AG09309 (cell line): ENCODE data around the gene SCN1B.

Experiments used
- DNase-seq: peaks from one replicate; pipeline ENCODE4 v3.0.0-alpha.2; 2010; ENCODE audit warnings: low read depth
- H3K4me3 ChIP-seq: 2 replicates; pipeline ENCODE4 v1.5.1; 2011; ENCODE audit warnings: mild to moderate bottlenecking, low read depth, low read length, moderate library complexity; ENCODE audit not compliant: control insufficient read depth
- CTCF ChIP-seq: IDR thresholded peaks from 2 replicates; pipeline ENCODE4 v1.5.1; 2011; ENCODE audit warnings: mild to moderate bottlenecking, low read depth, low read length, inconsistent platforms; ENCODE audit not compliant: insufficient read depth, control insufficient read depth; ENCODE audit errors: missing control alignments

The SCN1B gene

GRCh38 chr19:35033067-35034004 is 3.1 kb downstream of the SCN1B start:
- no peak for DNase-seq
- no peak for TF ChIP-seq CTCF
- no peak overlapping the region for H3K4me3 ChIP-seq

GRCh38 chr19:35034005-35034502 is 3.8 kb downstream of the SCN1B start:
- no peak for DNase-seq
- H3K4me3 ChIP-seq: no peak overlapping the region
- TF ChIP-seq CTCF: no peak

- TF ChIP-seq CTCF: no peak
- no peak for DNase-seq
- no peak overlapping the region for H3K4me3 ChIP-seq
These were observed 4.5 kb downstream of the SCN1B start for GRCh38 chr19:35034588-35035382.

GRCh38 chr19:35037716-35038622 is 7.7 kb downstream of the SCN1B start:
- no peak for TF ChIP-seq CTCF
- no peak overlapping the region for H3K4me3 ChIP-seq
- no peak for DNase-seq

- H3K4me3 ChIP-seq: no peak overlapping the region
- TF ChIP-seq CTCF: no peak
- DNase-seq: no peak
These were observed 8.6 kb downstream of the SCN1B start for GRCh38 chr19:35038623-35039512.
